HG03025 (cell line): ENCODE measurements around the gene CFAP141.
"Not testable (repeated sequence)": the region's sequence is repeated elsewhere in the genome, so short reads cannot be mapped to it uniquely, and the experiment has no call there.

ENCODE experiments used
- ATAC-seq: cut with Tn5 transposase; IDR thresholded peaks from one replicate; pipeline ENCODE4 v1.9.1; 2021; ENCODE audit warnings: mild to moderate bottlenecking, moderate library complexity; ENCODE audit not compliant: unreplicated experiment, low FRiP score

The CFAP141 gene

DNA sequence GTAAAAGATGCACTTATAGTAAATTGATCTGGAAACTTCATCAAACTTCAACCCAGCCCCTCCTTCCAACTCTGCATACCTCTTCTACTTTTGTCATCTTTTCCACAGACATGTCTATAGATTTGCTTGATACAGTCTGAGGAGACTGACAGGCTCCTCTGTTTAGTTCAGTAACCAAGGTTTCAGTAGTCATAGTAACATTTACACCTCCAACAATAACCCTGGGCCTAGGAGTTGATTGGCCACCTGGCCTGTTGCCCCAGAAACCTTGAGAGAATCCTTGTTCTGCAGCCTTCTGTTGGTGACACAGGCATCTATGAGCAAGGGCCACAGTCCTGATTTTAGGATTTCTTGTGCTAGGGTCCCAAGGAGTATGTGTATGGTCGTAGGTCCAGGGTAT, at the start of gene CFAP141:
Gene CFAP141 (minus strand): TSS at position 138 of the 400 bp plus-strand sequence. CDS start 26 bp downstream, at position 112.
- no peak for ATAC-seq

DNA sequence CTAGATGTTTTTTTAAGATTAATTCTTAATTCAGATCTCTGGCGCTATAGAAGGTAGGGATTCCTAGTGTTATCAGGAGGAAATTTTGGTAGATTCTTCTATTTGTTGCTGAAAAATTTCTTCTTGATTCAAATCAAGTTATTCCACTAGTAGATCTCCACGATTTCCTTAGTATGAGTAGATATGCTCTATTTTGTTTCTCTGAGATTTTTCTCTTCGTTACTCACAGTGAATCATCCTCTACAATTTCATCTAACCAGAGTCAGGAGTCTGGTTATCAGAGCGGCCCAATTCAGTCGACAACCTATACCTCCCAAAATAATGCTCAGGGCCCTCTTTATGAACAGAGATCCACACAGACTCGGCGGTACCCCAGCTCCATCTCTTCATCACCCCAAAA, 47.5 kb upstream of the CFAP141 start:
- no peak for ATAC-seq

DNA sequence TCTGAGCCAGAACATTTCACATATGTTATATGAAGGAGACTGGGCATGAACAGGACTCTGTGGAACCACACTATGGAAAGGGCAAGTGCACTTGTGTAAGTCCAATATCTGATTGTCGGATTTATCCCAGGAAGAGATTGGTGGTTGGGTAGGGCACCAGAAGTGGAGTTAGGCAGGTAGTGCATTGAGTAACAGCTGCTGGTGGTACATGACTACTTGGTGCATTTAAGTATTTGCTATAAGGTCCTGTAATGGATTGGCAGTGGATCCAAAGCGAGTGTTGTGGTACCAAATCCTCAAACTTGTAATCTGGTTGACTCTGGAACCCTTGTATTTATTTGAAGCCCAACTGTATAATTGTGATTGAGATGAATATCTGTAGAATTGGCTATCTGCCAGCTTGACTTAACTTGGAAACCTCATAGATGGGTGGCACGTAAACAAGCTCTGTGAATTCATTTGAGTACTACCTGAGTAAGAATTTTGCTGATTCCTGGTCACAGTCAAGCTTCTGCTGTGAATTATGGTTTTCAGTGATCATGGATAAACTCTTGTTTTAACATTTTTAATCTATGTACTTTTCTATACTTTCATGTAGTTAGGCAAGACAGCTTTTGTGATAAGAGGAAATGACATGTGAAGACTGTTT, 35.7 kb upstream of the CFAP141 start:
- no peak for ATAC-seq

DNA sequence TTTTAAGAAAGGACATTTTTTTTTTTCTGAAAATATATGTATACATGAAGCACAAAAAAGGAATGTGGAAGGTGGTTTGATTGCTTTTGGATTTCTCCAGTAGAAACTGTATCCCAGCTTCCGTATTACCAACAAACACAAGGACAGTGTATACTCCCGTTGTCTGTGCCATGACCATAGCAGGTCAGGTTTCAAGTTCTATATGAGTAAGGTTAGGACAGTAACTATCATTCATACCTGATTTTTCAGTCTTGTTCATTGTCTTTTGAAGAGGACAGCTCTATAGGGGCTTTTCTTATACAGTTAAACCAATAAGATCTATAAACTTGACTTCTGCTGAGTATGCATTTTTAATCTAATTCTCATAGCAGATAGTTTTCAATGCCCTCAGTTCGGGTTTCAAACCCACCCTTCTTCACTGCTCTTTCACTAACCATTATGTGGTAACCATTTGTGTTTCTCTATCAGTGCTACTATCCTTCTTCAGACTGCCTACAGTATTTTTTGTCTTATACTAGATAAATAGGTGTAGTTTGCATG, 34.2 kb upstream of the CFAP141 start:
- no peak for ATAC-seq

DNA sequence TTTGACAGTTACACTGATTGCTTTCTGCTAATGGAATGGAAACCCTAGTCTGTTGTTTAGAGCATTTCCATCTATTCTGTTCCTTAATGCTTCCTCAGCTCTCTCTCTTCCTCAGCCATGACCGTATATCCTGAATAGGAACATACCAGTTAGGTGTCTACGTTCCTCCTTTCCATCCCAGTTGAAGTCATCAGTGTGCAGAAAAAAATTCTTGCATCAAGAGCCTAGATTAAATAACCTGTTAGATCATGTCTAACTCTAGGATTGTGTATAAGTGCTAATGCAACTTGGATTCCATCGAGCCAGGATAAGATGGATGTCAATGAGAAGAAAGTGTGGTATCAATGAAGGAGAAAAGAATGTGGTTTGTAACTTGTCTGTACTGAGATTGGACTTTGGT, 33.4 kb upstream of the CFAP141 start:
- no peak for ATAC-seq

DNA sequence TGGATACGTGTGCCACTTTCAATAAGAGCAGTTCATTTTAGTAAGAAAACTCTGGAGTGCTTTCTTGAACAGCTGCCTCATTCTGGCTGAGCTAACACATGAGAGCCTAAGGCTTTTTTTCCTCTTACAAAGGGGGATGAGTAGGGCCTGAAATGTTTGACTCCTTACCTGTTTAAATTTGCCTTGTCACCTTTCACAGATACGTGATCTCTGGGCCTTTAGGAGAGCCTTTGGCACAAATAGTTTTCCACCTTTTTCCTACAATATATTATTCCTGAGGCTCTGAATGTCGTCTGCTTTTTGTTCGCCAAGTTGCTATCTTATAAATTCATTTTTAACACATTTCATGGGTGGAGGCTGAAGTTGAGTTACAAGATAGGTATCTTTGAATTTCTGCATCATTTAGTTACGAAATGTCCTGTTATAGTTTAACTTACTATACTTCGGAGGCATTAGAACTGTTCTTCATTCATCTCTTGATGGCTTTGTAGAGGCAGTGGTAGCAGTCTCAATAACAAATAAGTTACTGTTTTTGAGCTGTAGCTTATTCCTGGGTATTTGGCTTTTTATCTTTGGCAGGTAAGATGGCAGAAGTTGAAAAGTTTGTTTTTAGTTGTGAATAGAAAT, 31.9 kb upstream of the CFAP141 start:
- ATAC-seq: no peak

DNA sequence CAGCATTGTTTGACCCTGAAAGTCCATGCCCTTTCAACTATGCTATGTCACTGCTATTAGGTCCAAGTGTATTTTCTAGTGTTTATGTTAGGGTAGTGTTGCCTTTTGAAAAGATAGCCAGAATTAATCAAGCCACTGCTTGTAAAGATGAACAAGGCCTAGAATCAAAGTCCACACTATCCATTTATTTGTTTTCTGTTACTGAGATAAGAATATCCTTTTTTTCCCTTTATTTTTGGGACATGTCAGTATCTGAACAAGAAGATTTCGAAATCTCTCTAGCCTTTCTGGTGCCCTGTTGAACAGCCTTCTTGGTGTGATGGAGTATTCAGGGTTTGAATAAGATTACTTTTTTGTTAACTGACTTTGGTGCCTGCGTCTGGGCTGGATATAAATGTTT, 31.3 kb upstream of the CFAP141 start:
- ATAC-seq: no peak

DNA sequence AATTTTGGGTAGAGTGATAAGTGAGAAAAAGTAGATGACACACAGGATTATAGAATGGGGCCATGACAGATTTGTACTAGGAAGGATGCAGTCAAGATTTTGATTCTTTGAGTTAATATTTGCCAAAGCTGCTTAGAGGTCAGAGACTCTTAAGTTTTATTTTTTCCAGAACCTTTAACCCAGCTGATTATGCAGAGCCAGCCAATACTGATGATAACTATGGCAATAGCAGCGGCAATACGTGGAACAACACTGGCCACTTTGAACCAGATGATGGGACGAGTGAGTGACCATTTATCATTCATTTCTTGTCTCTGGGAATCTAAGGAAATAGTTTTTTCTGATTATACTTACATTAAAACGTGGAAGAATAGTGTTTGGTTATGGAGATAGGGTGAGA, 30.7 kb upstream of the CFAP141 start:
- ATAC-seq: no peak

DNA sequence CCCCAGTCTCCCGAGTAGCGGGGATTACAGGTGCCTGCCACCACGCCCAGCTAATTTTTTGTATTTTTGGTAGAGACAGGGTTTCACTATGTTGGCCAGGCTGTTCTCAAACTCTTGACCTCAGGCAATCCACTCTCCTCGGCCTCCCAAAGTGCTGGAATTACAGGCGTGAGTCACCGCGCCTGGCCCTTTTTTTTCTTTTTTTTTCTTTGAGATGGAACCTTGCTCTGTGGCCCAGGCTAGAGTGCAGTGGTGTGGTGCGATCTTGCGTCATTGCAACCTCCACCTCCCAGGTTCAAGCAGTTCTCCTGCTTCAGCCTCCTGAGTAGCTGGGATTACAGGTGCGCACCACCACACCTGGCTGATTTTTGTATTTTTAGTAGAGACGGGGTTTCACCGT, 27.0 kb upstream of the CFAP141 start:
- not testable (repeated sequence) for ATAC-seq

DNA sequence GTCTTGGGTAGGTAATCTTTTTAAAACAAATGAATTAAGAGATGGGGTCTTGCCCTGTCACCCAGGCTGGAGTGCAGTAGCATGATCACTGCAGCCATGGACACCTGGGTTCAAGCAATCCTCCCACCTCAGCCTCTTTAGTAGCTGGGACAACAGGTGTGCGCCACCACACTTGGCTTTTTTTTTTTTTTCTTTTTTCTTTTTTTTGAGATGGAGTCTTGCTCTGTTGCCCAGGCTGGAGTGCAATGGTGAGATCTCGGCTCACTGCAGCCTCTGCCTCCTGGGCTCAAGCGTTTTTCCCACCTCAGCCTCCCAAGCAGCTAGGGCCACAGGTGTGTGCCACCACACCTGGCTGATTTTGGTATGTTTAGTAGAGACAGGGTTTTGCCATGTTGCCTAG, 25.0 kb upstream of the CFAP141 start:
- not testable (repeated sequence) for ATAC-seq

DNA sequence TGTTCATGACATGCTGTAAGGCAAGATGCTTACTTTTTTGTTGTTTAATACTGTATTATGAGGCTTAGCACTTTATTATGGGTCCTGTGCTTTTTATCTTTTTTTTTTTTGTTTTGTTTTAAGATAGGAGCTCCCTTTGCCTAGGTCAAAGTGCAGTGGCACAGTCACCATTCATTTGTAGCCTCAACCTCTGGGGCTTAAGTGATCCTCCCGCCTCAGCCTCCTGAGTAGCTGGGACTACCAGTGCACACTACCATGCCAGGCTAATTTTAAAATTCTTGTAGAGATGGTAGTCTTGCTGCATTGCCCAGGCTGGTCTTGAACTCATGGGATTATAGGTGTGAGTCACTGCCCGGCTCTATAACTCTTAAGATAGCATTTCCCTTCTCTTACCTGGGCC, 19.2 kb upstream of the CFAP141 start:
- ATAC-seq: no peak

DNA sequence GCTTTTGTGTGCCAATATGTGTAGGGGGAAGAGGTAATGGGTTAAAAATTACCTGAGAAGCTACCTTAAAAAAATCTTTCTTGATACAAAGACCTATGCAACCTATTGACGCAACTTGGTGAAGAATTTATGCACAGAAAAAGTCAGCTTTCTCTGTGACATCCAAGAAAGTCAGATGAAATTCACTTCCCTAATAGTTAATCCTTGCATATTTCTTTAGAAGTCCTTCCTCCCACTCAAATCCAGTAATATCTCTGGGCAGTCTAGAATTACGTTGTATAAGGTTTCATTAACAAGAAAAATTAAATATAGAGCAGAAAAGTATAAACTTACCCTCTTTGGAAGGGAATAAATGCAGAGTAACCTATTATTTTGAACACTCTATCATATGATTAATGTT, 17.5 kb upstream of the CFAP141 start:
- no peak for ATAC-seq

DNA sequence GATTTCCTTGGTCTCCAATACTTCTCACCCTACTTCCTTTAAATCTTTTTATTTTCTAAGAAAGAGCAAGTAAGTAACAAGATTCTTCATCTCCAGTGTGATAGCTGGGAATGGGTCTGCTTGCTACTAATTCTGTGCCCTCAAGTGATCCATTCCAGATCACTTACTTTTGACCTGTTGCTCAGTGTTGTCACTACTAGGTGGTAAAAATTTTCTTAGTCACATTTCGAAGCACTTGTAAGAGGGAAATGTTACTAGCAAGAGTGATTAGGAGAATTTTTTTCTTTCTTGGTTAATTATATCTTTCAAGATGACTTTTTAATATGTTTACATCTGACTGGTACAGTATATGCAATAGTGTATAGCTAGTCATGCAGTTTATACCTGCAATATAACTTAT, 16.8 kb upstream of the CFAP141 start:
- ATAC-seq: no peak

DNA sequence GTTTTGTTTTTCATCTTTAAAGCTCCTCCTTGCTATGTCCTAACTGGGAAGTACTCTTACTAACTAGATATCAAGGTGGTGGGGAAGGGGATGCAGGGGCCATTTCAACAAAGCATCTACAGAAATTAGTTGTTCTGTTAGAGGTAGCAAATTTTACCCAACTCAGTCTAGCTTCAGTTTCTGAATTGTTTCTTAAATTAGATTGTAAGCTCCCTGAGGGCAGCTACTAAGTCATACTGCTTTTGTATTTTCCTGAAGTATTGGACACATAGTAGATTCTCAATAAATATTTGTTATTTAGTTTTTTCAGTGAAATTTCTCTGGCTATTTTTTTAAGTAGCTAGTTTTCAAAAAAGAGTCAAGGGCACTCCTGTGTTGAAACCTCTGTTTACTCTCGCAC, 16.4 kb upstream of the CFAP141 start:
- no peak for ATAC-seq

DNA sequence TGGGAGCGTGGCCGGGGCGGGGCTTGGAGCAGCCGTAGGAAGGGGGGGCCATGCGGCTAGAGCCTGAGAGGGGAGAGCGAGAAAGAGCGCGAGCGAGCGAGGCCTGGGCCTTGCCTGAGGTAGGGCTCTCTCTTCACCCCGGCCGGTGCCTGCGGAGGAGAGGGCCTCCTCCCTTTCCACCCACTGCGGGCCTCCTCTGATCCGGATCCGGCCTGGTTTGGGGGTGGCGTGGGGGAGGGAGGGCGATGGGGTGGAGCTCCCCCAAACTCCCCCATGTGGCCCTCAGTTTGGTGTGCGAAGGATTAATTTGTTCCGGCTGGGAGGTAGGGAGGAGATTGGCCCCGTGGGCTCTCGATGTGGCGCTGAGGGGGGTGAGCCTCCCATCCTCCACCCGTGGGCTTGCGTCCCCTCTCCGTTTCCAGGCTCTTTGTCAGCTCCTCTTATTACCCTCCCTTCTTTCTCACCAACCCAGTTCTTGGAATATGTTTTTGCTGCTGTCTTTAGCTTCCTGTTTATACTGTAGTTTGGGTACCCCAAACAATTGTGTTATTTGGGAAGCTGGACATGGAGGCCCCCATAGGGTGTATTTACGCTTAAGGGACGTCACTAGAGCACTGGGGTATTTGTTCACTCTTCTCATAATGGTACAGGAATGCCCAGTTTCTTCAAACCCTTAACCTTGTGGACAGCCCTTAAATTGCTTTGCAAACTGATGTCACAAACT, 15.3 kb upstream of the CFAP141 start:
- ATAC-seq: peak; percentile 35

DNA sequence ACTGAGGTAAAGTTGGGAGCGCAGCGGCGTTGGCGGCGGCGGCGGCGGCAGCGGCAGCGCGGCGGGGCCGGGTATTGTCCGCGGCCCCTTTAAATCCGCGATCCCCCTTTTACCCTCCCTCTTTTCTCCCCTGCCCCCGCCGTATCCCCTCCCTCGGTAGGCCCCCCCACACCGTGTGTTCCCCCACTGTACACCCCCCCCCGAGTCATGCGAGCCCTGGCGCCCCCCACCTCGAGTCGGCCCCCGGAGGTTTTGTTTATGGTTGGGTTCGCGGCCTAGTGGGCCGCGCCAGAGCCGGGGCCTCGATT, 14.8 kb upstream of the CFAP141 start:
- ATAC-seq: no peak

DNA sequence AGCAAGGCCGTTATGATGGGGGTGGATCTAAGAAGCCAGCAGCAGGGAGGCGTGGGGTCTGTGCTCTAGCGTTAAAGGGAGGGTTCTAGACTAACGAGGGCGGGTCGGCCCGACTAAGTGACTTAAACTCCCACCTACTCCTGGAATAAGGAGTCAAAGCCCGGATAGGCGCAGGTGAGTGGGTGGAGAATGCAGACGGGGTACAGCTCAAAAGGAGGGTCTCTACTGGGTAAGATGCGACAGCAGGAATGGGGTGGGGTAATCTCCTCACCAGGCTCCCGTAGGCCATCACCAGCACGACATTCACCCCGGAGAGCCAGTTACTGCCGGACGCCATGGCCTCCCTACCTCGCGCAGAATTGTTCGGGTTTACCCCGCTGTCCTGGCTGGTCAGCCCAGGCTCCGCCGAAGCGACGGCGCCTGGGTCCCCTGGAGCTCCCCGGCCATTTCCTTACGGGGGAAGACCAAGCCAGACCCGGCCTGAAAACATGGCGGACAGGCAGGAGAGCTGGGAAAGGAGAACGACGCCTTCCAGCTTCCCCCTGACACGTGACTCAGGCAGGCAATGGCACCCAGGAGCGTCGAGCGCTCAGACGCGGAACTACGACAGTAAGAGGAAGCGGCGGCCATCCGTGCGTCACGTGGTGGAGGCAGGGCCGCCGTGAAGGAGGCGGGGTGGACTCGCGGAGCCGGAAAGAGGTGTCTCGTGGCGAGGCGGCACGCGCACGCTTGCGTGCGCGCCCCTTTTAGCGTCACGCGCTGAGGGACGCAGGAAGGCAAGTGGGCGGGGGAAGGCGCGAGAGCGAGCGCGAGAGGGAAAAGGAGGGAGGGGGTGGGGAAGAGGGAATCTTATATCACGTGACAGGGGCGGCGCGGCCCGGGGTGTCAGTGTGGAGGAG, 14.2 kb upstream of the CFAP141 start, which contains the start of gene UBAP2L:
Gene UBAP2L (plus strand): TSS at position 885 of the 899 bp plus-strand sequence. CDS start 4,169 bp downstream, outside the sequence.
- ATAC-seq: peak; percentile 85

DNA sequence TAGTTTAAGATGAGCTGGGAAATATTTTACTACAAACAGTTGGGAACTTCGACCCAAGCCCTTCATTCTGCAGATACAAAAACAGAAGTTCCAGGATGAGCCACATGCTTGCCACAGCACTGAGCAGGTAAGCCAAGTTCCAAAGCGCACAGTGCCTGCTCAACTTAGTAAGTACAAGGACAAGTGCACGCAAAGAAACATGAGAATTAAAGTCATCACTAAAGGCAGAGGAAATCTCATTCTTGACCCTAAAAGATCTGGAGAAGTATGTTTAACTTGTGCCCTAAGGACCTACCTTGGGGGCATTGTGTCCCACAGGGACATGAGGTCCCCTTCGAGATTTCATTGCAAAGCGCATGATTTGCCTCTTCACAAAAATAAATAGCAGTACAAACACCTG, 13.4 kb upstream of the CFAP141 start:
- no peak for ATAC-seq

DNA sequence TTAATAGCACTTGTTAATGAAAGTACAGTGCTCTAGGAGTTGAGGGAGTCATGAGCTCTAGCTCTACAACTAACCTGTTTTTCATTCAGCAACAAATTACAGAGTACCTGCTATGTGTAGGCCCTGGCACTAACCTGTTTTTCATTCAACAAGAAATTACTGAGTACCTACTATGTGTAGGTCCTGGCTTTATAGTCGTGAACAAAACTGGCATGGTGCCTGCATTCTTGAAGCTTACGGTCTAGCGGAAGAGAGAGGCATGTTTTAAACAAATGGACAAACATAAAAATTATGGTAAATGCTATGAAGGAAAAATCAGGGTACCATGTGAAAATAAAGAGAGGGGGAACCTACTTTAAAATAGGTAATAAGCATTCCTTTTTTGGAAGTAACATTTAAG, 12.4 kb upstream of the CFAP141 start:
- no peak for ATAC-seq

DNA sequence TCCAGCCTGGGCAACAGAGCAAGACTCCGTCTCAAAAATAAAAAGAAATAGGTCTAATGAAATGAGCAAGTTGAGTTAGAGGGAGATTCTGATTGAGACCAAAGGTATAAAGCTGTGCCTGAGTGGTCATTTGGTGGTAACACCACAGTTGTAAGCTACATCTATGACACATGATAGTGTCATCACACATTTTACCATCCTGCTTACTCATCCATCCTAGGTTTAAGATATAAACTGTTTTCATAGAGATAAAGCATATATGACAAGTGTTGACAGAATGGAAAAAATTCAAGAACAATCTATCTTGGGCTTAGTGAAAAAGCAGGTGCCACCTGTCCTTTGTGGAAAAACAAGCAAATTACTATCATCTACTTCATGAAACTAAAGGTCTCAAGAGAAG, 7.1 kb upstream of the CFAP141 start:
- ATAC-seq: no peak

DNA sequence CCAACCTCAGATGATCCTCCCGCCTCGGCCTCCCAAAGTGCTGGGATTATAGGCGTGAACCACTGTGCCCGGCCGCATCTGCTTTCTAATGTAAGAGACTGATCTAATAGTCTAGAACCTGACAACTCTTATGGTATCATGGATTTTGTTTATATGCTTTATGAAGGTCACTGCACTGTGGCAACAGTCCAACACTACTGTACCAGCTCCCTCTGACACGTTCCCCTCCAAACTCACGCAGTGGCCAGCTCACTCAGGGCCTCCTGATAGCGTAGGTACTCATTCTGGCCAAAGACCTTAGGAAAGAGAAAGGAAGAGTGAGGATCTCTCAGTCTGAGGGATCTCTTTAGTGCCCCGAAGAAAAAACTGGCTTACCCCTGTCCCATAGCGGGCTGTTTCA, 6.0 kb upstream of the CFAP141 start:
- ATAC-seq: no peak
